GM21381 (cell line): ENCODE measurements around the gene SENP8.
A peak's percentile ranks its signal among the peaks of the same experiment; 100 is the strongest.
"Not testable (repeated sequence)": the region's sequence is repeated elsewhere in the genome, so short reads cannot be mapped to it uniquely, and the experiment has no call there.

Source experiments
- ATAC-seq: cut with Tn5 transposase; IDR thresholded peaks from one replicate; pipeline ENCODE4 v1.9.1; 2021; ENCODE audit warnings: mild to moderate bottlenecking, moderate library complexity; ENCODE audit not compliant: unreplicated experiment

Gene SENP8

DNA sequence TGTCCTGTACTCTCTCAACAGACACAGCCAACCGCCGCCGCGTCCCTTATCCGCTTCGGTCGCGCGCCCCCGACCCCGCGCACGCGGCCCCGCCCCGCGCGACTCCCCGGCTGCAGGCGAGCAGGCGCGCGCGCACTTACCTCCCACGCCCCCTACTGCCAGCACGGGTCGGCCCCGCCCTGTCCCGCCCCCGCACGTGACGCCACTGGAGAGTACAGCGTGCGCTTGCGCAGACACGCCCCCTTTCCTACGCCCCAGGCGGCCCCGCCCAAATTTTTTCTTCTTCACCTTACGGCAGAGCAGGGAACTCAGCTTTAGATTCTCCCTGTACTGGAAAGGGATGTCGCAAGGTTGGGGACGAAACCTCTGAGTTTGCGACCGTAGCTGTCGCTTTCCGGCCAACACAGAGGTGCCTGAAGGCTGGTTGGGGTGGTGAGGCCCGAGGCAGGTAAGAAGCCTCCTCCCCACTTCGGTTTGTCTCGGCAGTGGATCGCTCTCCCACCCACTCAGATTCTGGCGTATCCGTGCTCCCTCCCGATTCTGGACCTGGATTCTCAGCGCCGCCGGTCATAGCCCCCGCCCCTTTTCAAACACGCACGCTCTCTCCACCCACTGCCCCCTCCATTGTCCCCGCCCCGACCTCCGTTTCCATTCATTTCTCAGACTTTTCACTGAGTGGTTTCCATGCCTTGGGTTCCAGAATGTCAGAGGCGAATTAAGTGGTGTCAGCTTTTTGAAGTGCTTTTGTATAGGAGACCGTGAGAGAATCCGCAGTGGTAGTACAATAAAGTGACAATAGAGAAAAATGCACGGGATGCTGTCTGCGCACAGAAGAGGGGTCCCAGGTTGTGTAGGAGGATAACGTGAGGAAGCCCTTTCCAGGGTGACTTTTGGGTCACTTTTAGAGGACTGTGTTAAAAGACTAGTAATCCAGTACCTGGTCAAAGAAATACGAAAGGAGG, at the start of gene SENP8, which contains the start of gene MYO9A:
SENP8 (plus strand) TSS at position 387 of the 962 bp plus-strand sequence. CDS start 21,221 bp downstream, outside the sequence.
MYO9A (minus strand) TSS at position 134 of the 962 bp plus-strand sequence. CDS start 71,587 bp downstream, outside the sequence.
- ATAC-seq = peak; percentile 67

DNA sequence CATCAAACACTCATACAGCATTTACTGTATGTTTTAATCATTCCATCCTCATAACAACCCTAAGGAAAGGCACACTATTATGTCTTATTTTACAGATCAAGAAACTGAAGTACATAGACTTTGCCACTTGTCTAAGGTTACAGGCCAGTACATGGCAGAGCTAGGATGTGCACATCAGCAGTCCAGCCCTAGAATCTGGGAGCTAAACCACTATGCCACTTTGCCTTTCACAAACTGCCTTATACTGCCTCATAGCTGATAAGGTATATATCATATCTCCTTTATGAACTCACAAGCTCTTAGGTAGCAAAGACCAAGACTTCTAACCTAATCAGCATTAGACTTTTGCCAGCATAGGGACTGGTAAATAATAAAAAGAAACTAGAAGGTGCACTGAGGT, 49.3 kb upstream of the SENP8 start:
- no peak for ATAC-seq

DNA sequence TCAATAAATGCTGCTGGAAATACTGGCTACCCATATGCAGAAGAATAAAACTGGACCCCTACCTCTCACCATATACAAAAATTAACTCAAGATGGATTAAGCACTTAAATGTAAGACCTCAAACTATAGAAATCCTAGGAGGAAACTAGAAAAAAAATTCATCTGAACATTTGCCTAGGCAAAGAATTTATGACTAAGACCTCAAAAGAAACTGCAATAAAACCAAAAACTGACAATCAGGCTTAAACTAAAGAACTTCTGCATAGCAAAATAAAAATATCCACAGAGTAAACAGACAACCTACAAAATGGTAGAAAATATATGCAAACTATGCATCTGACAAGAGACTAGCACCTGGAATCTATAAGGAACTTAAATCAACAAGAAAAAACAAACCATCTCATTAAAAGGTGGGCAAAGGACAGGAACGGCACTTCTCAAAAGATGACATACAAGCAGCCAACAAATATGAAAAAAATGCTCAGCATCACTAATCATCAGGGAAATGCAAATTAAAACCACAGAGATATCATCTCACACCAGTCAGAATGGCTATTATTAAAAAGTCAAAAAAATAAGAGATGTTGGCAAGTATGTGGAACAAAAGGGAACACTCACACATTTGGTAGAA, 47.3 kb upstream of the SENP8 start:
- no peak for ATAC-seq

DNA sequence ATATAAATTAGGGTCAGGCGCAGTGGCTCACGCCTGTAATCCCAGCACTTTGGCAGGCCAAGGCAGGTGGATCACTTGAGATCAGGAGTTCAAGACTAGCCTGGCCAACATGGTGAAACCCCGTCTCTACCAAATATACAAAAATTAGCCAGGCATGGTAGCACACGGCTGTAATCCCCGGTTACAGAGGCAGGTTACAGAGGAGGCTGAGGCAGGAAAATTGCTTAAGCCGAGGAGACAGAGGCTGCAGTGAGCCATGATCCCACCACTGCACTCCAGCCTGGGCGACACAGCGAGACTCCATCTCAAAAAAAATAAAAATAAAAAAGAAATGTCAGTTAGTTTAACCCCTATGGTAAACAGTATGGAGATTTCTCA, 46.8 kb upstream of the SENP8 start:
- not testable (repeated sequence) for ATAC-seq

DNA sequence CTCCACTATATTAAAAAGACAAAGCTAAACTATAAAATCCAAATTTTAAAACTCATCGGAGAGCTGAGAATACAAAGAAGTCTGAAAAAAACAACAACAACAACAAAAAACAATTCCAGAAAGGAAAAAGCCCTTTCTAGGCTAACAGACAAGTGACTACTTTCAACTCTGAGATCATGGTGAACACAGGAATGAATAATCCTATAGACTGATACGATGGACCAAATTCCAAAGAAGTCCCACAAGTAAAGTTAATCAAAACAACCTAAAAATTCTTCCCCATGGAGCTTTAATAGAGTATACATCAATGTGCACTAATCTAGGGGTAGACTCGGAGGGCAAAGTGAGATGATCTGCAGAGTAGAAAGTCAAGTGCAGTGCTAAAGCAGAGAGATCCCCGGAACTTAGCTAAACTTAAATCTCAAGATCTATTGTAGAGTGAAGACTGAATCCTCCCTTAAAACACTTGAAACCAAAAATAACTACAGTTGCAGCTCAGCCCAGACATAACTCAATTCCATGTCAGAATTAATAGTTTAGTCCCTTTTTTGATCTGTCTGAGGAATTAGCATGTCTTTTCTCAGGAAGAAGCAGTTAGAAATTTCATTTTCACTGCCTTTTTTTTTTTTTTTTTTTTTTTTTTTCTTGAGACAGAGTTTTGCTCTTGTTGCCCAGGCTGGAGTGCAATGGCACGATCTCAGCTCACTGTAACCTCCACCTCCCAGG, 43.7 kb upstream of the SENP8 start:
- ATAC-seq = no peak

DNA sequence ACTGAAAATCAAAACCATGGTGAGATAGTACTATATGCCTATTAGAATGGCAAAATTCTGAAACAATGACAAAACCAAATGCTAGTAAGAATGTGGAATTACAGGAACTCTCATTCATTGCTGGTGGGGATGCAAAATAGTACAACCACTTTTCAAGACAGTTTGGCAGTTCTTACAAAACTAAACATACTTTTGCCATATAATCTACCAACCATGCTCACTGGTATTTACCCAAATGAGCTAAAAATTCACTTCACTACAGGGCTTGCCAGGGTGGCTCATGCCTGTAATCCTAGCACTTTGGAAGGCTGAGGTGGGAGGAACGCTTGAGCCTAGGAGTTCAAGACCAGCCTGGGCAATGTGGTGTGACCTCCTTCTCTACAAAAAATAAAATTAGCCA, 40.3 kb upstream of the SENP8 start:
- no peak for ATAC-seq

DNA sequence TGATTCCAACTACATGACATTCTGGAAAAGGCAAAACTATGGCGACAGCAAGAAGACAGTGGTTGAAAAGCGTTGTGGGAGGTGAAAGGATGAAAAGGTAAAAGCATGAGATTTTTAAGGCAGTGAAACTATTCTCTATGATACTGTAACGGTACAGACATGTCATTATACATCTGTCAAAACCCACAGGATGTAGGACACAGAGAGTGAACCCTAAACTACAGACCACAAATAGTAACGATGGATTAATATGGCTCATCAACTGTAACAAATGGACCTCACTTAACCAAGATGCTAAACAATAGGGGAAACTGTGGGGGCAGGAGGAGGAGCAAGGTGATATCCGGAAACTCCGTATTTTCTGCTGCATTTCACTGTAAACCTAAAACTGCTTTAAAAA, 39.3 kb upstream of the SENP8 start:
- no peak for ATAC-seq

DNA sequence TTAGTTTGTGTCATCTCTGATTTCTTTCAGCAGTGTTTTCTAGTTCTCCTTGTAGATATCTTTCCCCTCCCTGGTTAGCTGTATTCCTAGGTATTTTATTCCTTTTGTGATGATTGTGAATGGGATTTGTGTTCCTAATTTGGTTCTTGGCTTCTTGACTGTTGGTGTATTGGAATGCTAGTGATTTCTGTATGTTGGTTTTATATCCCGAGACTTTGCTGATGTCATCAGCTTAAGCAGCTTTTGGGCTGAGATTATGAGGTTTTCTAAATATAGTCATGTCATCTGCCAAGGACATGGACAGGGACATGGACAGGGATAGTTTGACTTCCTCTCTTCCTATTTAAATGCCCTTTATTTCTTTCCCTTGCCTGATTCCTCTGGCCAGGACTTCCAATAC, 36.0 kb upstream of the SENP8 start:
- ATAC-seq = no peak

DNA sequence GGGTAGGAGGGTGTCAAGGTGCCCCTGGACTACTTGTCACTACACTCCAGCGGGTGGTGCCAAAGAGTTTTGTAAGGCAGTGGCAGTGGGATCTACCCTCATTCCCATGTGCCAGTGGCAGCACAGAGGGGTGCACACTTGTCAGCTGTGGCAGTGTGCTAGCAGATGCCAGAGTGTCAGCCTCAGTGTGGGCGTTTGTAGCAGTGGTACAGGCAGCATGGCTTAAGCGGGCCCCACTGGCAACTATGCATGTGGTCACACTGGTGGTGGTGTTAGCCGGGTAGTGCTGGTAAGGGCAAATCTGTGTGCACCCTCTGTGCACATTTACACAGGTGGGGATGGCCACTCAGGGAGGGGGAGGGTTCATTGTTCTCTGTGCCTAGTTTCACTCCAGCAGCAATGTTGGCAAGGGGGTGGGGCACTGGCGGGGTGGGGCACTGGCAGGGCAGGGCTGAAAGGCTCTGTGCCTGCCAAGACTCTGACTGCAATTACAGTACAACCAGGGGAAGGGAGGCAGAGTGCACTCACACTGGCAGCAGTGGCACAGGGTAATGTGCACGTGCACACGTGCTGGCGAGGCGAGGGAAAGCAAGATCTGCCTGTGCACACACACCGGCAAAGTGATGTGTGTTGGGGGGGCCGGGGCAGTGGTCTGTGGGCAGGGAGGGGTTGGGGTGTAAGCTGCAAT, 32.0 kb upstream of the SENP8 start:
- ATAC-seq = no peak

DNA sequence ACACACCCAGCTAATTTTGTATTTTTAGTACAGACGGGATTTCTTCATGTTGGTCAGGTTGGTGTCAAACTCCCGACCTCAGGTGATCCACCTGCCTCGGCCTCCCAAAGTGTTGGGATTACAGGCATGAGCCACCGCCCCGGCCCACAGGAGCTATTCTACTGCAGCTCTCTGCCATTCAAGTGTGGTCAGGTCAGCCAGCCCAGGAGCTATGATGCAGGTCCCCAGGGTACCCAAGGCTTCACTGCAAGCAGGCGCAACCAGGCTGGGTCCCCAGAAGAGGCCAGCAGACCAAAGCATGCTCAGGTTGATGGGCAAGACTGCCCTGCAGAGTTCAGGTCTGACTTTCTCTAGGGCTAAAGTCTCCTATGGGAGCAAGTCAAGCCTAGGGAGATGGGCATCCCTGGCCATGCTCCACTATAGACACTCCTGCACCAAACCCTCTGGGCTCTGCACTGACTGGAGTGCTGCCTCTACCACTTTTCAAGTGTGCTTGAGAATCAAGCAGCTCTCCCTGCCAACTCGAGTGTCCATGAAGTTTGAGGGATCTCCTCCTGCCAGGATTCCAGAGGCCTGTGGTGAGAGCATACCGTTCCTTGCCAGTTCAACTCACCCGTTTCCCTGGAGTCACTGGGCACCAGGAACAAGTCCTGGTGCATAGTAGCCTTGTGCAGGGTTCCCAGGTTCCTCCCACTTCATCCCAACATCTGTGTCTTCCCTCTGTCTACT, 31.1 kb upstream of the SENP8 start:
- no peak for ATAC-seq

DNA sequence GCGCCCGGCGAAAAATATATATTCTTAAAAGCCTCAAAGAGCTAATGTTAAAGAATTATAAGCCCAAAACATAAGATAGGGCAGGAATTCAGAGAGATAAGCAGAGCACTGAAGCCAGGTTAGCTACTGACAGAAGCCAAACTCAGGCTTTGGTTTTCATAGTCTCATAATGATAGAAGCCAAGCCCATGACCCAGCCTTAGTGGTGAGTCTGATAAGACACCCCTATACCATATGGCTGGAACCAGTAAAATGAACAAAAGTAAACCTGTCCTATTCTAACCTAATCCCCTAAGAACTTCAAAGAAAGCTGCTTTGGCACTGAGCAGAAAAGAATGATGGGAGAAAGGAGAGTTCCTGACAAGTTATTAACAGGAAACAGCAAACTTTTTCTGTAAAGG, 26.2 kb upstream of the SENP8 start:
- no peak for ATAC-seq

DNA sequence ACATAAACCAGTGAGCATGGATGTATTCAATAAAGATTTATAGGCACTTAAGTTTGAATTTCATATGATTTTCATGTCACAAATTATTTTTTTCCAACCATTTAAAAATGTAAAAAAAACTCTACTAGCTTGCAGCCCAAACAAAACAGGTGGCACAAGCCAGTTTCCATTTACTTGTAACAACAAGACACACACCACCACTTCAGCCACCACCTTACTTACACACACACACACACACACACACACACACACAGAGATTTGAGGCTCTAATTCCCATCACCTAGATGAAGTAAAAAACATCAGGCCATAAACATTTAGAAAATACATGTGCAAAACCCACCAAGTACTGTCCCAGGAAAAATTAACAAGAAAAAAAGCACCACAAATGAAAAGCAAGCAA, 25.5 kb upstream of the SENP8 start:
- ATAC-seq = no peak

DNA sequence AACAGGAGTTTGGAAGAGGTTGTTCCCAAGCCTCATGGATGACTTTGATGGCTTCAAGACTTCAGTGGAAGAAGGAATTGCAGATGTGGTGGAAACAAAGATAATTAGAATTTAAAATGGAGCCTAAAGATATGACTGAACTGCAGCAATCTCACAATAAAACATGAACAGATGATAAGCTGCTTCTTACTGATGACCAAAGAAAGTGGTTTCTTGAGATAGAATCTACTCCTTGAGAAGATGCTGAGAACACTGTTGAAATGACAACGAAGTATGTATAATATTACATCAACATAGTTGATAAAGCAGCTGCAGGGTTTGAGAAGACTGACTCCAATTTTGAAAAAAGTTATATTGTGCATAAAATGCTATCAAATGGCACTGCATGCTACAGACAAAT, 21.4 kb upstream of the SENP8 start:
- no peak for ATAC-seq

DNA sequence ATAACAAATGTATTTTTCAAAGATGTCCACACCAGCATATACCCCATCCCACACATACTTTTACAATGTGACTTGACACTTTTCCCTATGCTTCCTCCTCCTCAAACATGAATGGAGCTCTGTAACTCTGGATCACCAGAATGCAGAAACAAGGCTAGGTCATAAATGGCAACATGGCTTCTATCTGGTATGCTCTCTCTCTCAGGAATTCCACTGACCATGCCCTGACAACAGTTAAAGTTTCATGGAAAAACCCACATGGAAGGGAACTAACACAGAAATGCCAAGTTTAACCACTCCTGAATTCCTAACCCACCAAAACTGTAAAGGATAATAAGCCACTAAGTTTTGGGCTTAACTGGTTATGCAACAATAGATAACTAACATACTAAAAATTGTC, 20.2 kb upstream of the SENP8 start:
- no peak for ATAC-seq

DNA sequence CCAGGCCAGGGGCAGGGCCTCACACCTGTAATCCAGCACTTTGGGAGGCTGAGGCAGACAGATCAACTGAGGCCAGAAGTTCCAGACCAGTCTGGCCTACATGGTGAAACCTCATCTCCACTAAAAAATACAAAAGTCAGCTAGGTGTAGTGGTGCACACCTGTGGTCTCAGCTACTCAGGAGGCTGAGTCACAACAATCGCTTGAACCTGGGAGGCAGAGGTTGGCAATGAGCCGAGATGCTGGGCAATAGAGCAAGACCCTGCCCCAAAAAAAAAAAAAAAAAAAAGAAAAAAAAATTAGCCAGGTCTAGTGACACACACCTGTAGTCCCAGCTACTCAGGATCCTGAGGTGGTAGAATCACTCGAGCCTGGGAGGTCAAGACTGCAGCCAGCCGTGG, 19.0 kb upstream of the SENP8 start:
- no peak for ATAC-seq

DNA sequence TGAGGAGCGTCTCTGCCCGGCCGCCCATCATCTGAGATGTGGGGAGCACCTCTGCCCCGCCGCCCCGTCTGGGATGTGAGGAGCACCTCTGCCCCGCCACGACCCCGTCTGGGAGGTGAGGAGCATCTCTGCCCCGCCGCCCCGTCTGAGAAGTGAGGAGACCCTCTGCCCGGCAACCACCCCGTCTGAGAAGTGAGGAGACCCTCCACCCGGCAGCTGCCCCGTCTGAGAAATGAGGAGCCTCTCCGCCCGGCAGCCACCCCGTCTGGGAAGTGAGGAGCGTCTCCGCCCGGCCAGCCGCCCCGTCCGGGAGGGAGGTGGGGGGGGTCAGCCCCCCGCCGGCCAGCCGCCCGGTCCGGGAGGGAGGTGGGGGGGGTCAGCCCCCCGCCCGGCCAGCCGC, 17.7 kb upstream of the SENP8 start:
- ATAC-seq = not testable (repeated sequence)

DNA sequence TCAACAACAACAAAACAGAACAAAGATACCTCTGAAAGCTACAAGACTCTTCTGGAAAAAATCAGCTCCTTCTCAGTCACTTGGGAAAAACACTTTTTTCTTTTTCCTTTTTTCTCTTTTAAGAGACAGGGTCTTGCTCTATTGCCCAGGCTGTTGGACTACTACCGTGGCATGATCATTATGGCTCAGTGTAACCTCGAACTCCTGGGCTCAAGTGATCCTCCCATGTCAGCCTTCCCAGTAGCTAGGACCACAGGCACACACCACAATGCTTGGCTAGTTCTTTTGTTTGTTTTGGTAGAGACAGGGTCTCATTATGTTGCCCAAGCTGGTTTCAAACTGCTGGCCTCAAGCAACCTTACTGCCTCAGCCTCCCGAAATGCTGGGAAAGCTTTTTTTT, 13.1 kb upstream of the SENP8 start:
- no peak for ATAC-seq

DNA sequence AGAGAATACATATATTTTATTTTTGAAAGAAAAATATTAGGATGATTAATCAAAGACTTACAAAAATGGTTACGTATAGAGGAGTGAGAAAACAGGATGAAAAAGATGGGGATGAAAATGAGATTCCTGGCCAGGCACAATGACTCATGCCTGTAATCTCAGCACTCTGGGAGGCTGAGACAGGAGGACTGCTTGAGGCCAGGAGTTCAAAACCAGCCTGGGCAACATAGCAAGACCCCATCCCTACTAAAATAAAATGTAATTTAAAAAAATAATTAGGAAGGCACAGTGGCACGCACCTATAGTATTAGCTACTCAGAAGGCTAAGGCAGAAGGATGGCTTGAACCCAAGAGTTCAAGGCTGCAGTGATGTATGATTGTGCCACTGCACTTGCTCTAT, 12.1 kb upstream of the SENP8 start:
- ATAC-seq = no peak

DNA sequence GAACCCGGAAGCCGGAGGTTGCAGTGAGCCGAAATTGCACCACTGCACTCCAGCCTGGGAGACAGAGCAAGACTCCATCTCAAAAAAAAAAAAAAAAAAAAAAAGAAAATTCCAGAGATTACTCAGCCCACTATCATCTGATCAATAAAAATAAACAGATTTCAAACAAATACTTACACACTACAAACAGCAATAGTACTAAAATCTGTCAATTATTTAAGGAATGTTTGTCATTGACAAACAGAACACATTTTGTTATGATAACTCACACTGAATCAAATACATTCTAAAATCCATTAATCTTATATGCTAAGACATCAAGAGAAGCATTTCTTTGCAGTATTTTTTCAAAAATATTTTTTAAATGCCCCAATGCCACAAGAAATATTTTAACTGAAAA, 7.8 kb upstream of the SENP8 start:
- no peak for ATAC-seq

DNA sequence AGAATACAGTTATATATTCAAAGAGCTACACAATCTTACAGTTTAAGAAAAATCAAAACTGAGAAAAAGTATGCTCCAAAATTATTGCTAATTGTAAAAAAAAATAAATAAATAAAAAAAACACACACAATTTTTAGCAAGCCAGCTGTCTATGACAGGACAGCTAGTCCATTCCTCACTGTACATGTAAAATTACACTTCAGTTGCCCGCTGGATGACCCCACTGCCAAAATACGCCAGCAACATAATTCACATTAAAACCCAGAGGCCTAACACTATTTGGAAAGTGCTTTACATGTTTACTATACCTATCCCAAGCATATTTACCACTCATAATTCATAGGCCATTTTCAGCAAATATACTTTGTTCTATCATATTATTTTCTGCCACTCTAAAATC, 6.1 kb upstream of the SENP8 start:
- ATAC-seq = no peak
